Measurements from ENCODE around the gene AHNAK. TPM values are rescaled to one million over a fixed set of nuclear protein-coding genes. Genes with fewer than 3 reads are reported as not detected.

AHNAK gene
- polyA plus RNA-seq, 1 experiment: 231 TPM

- Histone ChIP-seq H3K27me3 (ENCODE audit: control insufficient read depth, insufficient read depth, low read length) (no peaks in the 10 kb centered on the region), H3K27ac (ENCODE audit: low read depth, low read length) (no peak overlapping the region), H3K4me3 (ENCODE audit: low read depth, low read length) (no peak overlapping the region), H3K9me3 (ENCODE audit: control insufficient read depth, insufficient read depth, low read length) (no peaks in the 10 kb centered on the region)
- POLR2A ChIA-PET: interaction anchor here (0.7 kb wide), 1 partner anchor 249 kb away, joined by 3 read pairs; no protein-coding TSS in a partner anchor
- no peak for DNase-seq (ENCODE audit: low read depth, low spot score)
- no peak for TF ChIP-seq CTCF (IDR thresholded peaks at IDR 0.05; ENCODE audit: low read depth, low read length)
- CTCF ChIA-PET: interaction anchor here (1.0 to 1.6 kb wide), 3 partner anchors 31 to 81 kb away, joined by 3 to 10 read pairs (median 7); no protein-coding TSS in a partner anchor
These were observed 41.6 kb downstream of the AHNAK start for GRCh38 chr11:62505059-62505439.

GRCh38 chr11:62504158-62504973 lies 42.2 kb downstream of the AHNAK start:
- POLR2A ChIA-PET: interaction anchor here (0.7 kb wide), 1 partner anchor 250 kb away, joined by 3 read pairs; no protein-coding TSS in a partner anchor

GRCh38 chr11:62502030-62502730 lies 44.4 kb downstream of the AHNAK start:
- H3K27ac ChIP-seq (ENCODE audit: low read depth, low read length): no peak overlapping the region
- ChIA-PET CTCF (interaction anchor here (2.0 kb wide), 1 partner anchor 77 kb away, joined by 9 read pairs; no protein-coding TSS in a partner anchor), POLR2A (no interaction called here)
- H3K4me3 ChIP-seq (ENCODE audit: low read depth, low read length): no peak overlapping the region
- no peak for TF ChIP-seq CTCF (IDR thresholded peaks at IDR 0.05; ENCODE audit: low read depth, low read length)
- no peaks in the 10 kb centered on the region for H3K27me3 ChIP-seq (ENCODE audit: control insufficient read depth, insufficient read depth, low read length)
- no peaks in the 10 kb centered on the region for H3K9me3 ChIP-seq (ENCODE audit: control insufficient read depth, insufficient read depth, low read length)
- DNase-seq (ENCODE audit: low read depth, low spot score): no peak

More at GRCh38 chr11:62504158-62504973, 42.2 kb downstream of the AHNAK start:
- CTCF ChIA-PET: interaction anchor here (1.0 to 1.6 kb wide), 3 partner anchors 30 to 80 kb away, joined by 3 to 10 read pairs (median 7); no protein-coding TSS in a partner anchor
- no peak for DNase-seq (ENCODE audit: low read depth, low spot score)
- Histone ChIP-seq H3K27ac (ENCODE audit: low read depth, low read length) (no peak overlapping the region), H3K4me3 (ENCODE audit: low read depth, low read length) (no peak overlapping the region), H3K27me3 (ENCODE audit: control insufficient read depth, insufficient read depth, low read length) (no peaks in the 10 kb centered on the region), H3K9me3 (ENCODE audit: control insufficient read depth, insufficient read depth, low read length) (no peaks in the 10 kb centered on the region)
- TF ChIP-seq CTCF (IDR thresholded peaks at IDR 0.05; ENCODE audit: low read depth, low read length): no peak

- no peaks in the 10 kb centered on the region for H3K9me3 ChIP-seq (ENCODE audit: control insufficient read depth, insufficient read depth, low read length)
- ChIA-PET POLR2A (no interaction called here), CTCF (interaction anchor here (2.0 kb wide), 1 partner anchor 77 kb away, joined by 9 read pairs; no protein-coding TSS in a partner anchor)
- no peak for TF ChIP-seq CTCF (IDR thresholded peaks at IDR 0.05; ENCODE audit: low read depth, low read length)
- H3K27ac ChIP-seq (ENCODE audit: low read depth, low read length): no peak overlapping the region
- no peak overlapping the region for H3K4me3 ChIP-seq (ENCODE audit: low read depth, low read length)
- H3K27me3 ChIP-seq (ENCODE audit: control insufficient read depth, insufficient read depth, low read length): no peaks in the 10 kb centered on the region
- no peak for DNase-seq (ENCODE audit: low read depth, low spot score)
These were observed 45.1 kb downstream of the AHNAK start for GRCh38 chr11:62501432-62501891.
